Astrocyte of the hippocampus (primary cell): ENCODE measurements around the gene SURF1.
"Not testable (repeated sequence)": the region's sequence is repeated elsewhere in the genome, so short reads cannot be mapped to it uniquely, and the experiment has no call there.

ENCODE experiments used
- DNase-seq: peaks from one replicate; pipeline ENCODE4 v3.0.0; 2011; ENCODE audit warnings: low read depth, low spot score

SURF1 gene

GRCh38 chr9:133384736-133385321, 28.5 kb upstream of the SURF1 start:
- DNase-seq = no peak

- no peak for DNase-seq
Measured at GRCh38 chr9:133383438-133383837, 27.2 kb upstream of the SURF1 start.

- no peak for DNase-seq
Measured at GRCh38 chr9:133382507-133383141, 26.3 kb upstream of the SURF1 start.

GRCh38 chr9:133380734-133381133, 24.4 kb upstream of the SURF1 start:
- no peak for DNase-seq

- no peak for DNase-seq
Measured at GRCh38 chr9:133379153-133380086, 23.1 kb upstream of the SURF1 start.

- DNase-seq = no peak
Measured at GRCh38 chr9:133378408-133378962, 22.2 kb upstream of the SURF1 start.

DNA sequence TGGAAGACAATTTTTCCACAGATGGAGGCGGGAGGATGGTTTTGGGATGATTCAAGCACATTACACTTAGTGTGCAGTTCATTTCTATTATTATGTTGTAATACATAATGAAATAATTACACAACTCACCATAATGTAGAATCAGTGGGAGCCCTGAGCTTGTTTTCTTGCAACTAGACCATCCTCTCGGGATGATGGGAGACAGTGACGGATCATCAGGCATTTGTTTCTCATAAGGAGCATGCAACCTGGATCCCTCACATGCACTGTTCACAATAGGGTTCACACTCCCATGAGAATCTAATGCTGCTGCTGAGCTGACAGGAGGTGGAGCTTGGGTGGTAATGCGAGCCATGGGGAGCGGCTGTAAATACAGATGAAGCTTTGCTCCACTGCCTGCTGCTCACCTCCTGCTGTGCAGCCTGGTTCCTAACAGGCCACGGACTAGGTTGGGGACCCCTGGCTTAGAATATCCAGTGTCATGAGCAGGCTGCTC, 21.5 kb upstream of the SURF1 start:
- no peak for DNase-seq

DNA sequence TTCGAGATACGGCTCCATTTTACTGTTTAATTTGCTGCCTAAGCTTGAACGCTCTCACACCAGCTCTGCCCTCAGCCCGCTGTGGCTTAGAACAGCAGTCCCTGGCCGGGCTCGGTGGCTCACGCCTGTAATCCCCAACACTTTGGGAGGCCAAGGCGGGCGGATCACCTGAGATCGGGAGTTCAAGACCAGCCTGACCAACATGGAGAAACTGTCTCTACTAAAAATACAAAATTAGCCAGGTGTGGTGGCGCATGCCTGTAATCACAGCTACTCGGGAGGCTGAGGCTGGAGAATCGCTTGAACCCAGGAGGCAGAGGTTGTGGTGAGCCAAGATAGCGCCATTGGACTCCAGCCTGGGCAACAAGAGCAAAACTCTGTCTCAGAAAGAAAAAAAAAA, 21.0 kb upstream of the SURF1 start:
- not testable (repeated sequence) for DNase-seq

DNA sequence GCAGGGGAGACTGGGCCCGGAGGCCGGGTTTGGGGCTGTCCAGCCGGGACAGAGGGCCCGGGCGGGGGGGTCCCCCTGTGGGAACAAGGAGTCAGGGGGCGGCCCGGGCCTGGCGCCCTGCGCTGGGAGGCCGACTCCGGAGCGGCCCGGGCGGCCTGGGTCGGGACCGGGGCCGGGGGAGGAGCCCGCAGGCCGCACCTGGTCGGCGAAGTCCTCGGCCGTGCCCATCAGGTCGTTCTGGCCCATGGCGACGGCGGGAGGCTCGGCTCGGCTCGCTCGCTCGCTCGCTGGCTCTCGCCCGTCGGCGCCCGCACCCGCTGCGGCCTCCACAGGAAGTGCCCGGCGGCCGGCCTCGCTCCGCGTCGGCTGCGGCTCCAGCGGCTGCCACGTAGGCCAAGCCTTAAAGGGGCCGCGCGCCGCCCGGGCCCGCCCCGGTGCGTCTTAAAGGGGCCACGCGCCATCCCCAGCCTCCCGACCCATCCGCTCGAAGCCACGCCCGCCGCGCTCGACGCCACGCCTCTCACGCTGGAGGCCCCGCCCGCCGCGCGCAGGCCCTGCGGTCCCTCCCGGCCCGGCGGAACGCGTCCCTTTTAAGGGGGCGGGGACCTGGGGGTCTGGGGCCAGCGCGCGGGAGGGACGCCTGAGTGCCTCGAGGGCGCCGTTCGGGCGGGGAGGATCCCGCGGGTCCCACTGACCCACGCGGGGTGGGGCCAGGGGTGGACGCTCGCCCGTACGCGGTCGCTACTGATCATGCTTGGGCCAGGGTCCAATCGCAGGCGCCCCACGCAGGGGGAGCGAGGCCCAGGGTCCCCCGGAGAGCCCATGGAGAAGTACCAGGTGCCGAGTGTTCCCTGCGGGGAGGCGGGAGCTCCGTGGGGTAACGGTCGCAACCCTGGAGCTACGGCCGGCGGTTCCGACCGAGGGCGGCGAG, 19.7 kb upstream of the SURF1 start, which contains the start of the genes STKLD1 and SURF4:
STKLD1 (plus strand) TSS at position 643 of the 931 bp plus-strand sequence; CDS start at position 751, 108 bp downstream.
SURF4 (minus strand) TSS at position 337 of the 931 bp plus-strand sequence; CDS start at position 246, 91 bp downstream.
- peak; percentile 99 for DNase-seq

DNA sequence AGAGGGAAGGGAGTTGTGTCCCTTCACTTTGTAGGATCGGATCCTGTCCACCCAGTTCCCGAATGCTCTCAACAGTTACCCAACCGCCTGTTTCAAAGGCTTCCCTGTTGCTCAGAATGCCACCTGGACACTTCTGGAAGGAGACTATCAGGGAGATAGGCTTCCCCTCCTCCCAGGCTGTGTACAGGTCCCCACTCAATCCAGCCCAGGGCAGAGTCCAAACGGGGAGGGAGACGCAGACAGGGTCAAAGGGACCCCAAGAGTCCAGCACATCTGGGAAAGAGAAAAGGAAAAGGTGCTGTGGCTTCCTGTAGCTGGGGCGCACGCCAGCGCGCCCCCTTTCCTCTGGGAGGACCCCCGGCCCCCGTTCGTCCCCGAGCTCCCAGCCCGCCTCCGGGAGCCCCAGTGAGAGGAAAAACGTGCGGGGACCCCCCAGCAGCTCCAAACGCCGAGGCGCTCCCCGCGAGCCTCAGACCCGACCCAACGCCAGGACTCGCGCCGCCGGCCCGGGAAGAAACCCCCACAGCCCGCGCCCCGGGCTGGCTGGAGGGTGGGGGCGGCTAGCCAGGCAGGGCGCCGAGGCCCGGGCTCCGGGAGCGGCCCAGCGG, 18.9 kb upstream of the SURF1 start:
- peak; percentile 58 for DNase-seq

DNA sequence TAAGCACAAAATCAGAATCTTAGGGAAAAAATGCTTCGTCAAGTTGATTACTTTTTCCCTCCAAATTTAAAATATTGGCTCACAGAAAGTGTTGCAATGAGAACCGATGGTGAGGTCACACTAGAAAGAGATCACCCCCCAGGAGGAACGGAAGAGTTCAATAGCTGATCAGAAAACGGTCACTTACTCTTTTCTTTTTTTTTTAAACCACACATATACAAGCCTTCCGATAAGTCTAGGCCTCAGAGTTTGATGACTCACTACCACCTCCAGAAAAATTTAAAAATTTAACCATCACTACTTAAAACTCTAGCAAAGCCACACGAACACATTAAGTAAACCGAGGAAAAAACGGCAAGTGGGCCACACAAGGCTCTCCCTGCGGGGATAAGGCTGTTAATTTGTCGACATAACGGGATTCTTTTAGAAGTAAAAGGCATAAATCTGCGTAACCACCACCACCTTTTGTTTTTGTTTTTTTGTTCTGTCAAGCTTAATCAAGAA, 18.4 kb upstream of the SURF1 start:
- DNase-seq = peak; percentile 51

DNA sequence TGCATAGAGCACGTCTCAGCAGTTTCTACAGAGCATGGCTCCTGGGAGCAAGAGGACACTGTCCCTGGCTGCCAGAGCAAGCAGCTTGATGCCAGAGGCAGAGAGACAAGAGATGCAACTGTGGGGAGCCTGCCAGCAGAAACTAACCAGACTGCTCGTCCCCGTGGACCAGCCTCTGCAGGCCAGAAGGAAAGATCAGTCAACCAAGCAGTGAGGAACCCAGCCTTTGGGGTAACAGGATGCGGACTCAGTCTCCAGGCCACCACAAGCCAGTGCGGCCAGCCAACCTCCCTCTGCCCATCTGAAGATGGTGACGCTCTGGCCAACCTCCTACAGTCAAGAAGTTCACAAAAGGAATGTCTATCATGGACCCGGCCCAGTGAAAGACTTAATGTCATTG, 15.9 kb upstream of the SURF1 start:
- DNase-seq = no peak

DNA sequence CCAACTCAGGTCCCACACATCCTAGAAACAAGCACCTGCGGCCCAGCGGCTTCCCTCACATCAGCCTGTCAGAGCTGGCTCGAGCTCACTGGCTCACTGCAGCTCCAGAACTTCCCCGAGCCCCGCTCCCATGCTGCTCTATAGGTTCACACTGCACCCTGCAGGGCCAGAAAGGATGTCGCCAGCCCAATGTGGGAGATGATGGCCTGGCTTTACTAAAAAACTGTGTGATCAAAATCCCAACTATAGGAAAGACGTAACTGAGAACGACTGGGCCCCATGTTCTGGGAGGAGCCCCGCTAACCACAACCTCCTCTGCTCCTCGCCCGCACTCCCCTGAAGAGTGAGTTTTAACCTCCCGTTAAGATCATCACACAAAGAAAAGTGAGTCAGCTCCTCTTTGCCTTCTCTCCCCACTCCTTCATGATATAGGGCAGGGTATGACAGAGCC, 15.0 kb upstream of the SURF1 start:
- peak; percentile 62 for DNase-seq

- DNase-seq = no peak
Measured at GRCh38 chr9:133370685-133371084, 14.4 kb upstream of the SURF1 start.

GRCh38 chr9:133369933-133370332, 13.6 kb upstream of the SURF1 start:
- no peak for DNase-seq

- DNase-seq = no peak
Measured at GRCh38 chr9:133369422-133369821, 13.1 kb upstream of the SURF1 start.

GRCh38 chr9:133368249-133368881, 12.1 kb upstream of the SURF1 start:
- DNase-seq = no peak

DNA sequence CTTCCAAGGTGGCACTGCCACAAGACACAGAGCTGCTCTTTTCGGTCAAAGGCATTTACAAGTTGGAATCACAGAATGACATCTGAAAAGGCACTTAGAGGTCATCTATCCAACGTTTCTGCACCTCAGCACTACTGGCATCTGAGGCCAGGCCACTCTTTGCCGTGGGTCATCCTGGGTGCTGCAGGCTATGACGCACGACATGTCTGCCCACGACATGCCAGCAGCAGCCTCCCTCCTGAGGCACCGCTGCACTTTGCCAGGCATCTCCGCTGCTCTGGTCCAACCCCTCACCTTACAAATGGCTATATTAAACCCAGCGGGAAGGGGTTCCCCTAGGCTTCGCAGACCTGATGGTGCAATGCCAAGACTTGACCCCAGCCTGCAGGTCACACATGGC, 11.5 kb upstream of the SURF1 start:
- DNase-seq = no peak

GRCh38 chr9:133367221-133367620, 10.9 kb upstream of the SURF1 start:
- no peak for DNase-seq

DNA sequence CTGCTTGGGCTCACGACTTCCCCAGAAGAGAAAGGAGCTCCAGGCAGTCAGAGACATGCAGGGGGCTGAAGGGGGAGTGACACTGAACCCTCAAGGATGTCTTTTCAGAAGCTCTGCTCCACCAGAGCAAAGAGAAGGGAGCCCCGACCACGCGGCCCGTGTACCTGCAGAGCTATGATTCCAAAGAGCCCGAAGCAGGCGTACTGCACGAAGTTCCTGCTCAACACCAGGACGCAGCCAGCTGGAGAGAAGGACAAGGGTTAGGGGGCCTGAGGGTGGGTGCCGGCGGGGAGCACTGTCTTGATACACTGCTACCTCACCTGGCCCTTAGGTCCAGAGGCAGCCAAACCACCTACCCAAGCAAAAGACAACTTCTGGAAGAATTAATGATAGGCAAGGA, 10.1 kb upstream of the SURF1 start:
- DNase-seq = no peak
